ENCODE results near the gene IQSEC1. TPM values are rescaled to one million over a fixed set of nuclear protein-coding genes. Genes with fewer than 3 reads are reported as not detected.

The IQSEC1 gene
- total RNA-seq, 3 donors from 2014 or later, result 19.8 to 42.2 (median 21.9) TPM

DNA sequence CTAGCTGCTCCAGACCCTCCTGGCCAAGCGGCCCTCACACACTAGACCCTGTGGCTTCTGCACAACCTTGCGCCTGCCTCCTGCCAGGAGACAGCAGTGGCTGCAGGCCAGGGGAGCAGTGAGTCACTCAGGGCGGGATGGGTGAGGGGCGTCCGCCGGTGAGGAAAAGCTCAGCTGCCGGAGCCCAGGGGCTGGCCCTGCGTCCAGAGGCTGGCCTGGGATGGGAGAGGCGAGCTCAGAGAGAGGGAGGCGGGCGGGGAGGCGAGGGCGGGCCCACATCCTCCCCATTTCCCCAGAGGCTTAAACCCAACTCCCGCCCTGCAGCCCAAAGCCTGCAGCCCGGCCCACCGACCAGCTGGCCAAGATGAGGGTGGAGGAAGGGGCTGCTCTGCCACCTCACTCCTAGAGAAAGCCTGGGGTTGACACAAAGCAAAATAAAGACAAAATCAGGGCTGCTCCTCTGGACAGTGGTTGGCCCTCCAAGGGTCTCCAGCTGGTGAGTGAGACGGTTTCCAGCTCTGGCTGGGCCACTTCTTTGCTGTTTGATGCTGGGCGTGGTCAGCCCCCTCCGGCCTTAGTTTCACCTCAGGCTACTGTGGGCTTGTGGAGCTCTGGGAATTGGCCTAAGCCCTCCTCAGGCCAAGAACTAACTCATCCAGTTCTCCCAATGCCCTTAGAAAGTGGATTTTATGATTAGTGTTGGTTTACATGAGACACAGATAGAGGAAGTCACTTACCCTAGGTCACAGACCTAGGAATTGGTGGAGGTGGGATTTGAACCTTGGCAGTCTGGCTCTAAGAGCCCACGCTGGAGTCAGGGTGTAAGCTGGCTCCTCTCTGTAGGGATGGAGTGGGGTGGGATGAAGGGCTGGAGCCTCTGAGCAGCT, 50.6 kb downstream of the IQSEC1 start:
- Histone ChIP-seq H3K4me3 (no peak overlapping the region), H3K9me3 (no peaks in the 10 kb centered on the region), H3K4me1 (ENCODE audit: low read depth) (no peaks in the 10 kb centered on the region), H3K36me3 (ENCODE audit: low read depth) (no peaks in the 10 kb centered on the region)
- TF ChIP-seq, protein P1, sequence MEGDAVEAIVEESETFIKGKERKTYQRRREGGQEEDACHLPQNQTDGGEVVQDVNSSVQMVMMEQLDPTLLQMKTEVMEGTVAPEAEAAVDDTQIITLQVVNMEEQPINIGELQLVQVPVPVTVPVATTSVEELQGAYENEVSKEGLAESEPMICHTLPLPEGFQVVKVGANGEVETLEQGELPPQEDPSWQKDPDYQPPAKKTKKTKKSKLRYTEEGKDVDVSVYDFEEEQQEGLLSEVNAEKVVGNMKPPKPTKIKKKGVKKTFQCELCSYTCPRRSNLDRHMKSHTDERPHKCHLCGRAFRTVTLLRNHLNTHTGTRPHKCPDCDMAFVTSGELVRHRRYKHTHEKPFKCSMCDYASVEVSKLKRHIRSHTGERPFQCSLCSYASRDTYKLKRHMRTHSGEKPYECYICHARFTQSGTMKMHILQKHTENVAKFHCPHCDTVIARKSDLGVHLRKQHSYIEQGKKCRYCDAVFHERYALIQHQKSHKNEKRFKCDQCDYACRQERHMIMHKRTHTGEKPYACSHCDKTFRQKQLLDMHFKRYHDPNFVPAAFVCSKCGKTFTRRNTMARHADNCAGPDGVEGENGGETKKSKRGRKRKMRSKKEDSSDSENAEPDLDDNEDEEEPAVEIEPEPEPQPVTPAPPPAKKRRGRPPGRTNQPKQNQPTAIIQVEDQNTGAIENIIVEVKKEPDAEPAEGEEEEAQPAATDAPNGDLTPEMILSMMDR (IDR thresholded peaks at IDR 0.05), result no peak
- ATAC-seq, result peak; percentile 59
- DNase-seq, result peak in 2 of 3 donors; percentile 63 to 84
- intact Hi-C loops (cut with DNase I, micrococcal nuclease), result no loop called here

DNA sequence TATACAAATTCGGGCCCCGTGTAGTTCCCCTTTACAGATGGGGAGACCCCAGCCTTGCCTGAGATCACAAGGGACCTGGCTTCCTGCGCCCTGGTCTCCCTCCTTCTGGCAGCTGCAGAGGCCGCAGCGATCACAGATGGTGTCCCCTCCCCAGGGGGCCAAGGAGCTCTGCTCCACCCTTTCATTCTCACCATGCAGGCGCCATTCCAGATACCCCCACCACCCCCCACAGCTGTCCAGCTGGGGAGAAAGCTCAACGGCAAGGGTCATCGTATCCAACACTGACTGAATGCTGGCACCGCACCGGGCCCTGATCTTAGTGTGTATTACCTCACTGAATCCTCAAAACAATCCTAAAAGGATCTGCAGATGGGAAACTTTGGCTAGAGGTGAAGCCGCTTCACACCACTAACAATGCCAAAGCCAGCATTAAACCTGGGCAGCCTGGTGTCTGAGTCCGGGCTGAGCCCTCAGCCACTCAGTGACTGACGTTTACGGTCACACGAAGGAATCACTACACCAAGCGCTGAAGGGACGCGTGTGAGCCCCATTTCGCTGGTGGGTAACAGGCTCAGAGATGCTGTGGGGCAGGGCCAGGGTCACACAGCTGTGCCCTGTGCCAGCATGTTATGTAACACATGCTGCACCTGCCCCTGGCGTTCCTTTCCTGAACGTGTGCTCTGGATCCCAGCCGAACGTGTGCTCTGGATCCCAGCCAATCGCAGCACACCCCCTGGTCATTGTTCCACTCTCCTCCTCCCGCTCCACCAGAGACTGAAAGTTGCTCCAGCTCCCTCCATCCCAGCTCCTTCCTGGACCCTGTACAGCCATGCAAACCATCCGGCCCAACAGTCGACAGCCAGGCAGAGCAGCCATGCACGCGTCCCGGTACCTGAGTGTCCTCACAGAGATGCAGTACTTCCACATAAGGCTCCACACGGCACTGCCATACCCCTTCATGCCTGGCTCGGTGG, 51.8 kb downstream of the IQSEC1 start:
- intact Hi-C loops (cut with DNase I, micrococcal nuclease), result no loop called here
- peak; percentile 38 for ATAC-seq
- TF ChIP-seq, protein P1 (IDR thresholded peaks at IDR 0.05), result no peak
- Histone ChIP-seq H3K36me3 (ENCODE audit: low read depth) (no peaks in the 10 kb centered on the region), H3K4me1 (ENCODE audit: low read depth) (peaks cover 2% of the 10 kb centered on the region), H3K9me3 (no peaks in the 10 kb centered on the region), H3K4me3 (no peak overlapping the region)
- peak in 1 of 3 donors; percentile 52 for DNase-seq

DNA sequence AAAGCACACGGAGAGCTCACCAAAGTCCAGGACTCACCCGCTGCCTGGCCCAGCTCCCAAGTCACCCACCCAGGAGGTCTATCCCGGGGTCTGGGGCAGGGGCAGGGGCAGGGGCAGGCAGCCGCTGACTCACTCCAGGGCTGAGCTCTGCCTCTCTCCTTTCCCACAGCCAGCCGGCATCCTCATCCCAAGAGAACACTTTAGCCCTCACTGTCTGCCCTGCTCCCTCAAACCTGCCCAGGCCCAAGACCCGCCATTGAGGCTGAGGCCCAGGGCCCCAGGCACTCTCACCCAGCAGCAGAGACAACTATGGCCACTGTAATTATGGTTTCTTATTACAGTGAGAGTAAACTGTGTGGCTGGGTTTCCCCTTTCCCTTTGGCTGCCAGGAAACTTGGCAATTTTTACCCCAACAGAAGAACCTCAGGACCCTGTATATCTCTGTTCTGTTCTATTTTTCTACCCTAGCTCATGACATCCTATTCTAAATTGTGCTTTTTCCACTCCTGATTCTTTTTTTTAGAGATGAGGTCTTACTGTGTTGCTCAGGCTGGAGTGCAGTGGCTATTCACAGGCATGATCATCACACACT, 53.0 kb downstream of the IQSEC1 start:
- no peak overlapping the region for H3K4me3 ChIP-seq
- intact Hi-C loops (cut with DNase I, micrococcal nuclease), result no loop called here
- TF ChIP-seq, protein P1 (IDR thresholded peaks at IDR 0.05), result no peak
- H3K9me3 ChIP-seq, result no peaks in the 10 kb centered on the region
- DNase-seq (no peak), ATAC-seq (no peak)
- no peaks in the 10 kb centered on the region for H3K36me3 ChIP-seq (ENCODE audit: low read depth)
- H3K4me1 ChIP-seq (ENCODE audit: low read depth), result peaks cover 11% of the 10 kb centered on the region

DNA sequence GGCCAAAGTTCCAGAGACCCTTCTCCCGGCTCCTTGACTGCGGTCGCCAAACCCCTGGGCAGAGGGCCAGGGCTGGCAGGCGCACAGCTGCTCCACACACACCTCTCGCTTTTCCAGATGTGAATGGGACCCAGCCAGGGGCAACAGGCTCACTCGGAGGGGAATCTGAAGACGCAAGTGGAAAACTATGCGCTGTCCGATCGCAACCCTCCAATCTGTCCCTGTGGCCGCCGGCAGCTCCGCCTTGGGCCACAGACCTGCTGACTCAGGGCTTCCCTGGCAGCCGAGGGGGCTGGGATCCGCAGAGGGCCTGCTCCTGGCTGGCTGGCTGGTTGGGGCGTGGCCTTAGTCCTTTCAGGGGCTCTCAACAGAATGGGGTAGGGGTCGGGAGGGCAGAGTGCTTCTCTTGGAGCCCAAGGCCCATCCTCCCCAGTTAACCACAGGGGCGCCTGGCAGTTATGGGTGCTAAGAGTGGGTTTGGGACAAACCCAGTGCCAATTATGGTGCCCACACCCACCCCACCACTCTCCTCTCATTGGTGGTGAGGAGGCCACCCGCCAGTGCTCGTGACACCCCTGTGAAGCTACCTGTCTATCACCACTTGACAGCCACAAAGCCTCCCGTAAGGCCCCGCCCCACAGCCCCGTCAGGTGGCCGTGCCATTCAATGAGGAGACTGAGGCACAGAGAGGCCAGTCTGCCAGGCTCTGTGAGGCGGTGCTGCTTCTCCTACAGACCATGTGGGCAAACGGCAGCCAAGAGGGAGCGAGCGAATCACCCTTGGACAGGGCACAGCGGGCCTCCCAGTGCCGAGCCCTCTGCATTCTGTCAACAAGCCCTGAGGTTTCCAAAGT, 53.8 kb downstream of the IQSEC1 start:
- no peaks in the 10 kb centered on the region for H3K9me3 ChIP-seq
- intact Hi-C loops (cut with DNase I, micrococcal nuclease), result no loop called here

More for the DNA sequence above, 53.8 kb downstream of the IQSEC1 start:
- TF ChIP-seq, protein P1 (IDR thresholded peaks at IDR 0.05), result no peak
- Histone ChIP-seq H3K4me1 (ENCODE audit: low read depth) (peaks cover 11% of the 10 kb centered on the region), H3K4me3 (no peak overlapping the region), H3K36me3 (ENCODE audit: low read depth) (no peaks in the 10 kb centered on the region)
- DNase-seq (peak in 1 of 3 donors; percentile 69), ATAC-seq (no peak)
